Measurements from ENCODE around the gene TBX4. TPM values are rescaled to one million over a fixed set of nuclear protein-coding genes. Genes with fewer than 3 reads are reported as not detected.

TBX4 gene
- total RNA-seq, 1 experiment from 2014 or later = not detected

DNA sequence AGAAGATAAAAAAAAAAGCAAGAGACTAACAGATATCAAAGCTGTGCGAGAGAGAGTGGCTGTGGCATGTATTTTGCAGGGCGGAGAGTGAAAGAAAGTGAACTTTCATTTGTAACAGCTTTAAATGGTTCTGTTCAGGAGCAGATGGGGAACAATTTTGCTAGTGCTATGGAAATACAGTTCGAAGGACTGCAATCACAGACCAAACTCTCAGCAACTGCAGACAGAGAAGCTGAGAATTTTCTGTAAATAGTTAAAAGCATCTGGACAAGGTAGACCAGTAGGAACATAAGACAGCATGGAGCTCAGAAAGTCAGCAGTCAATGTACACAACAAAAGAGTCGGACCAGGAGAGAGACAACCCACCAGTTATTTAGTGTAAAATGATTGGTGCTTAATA lies 62.3 kb downstream of the TBX4 start:
- H3K27me3 ChIP-seq (ENCODE audit: insufficient read depth, low read length) = no peaks in the 10 kb centered on the region
- no peak overlapping the region for H2BK5ac ChIP-seq (ENCODE audit: insufficient read length, low read length)
- H3K14ac ChIP-seq (ENCODE audit: insufficient read depth, low read length) = no peak overlapping the region
- Mint-ChIP-seq H3K27ac (no peak overlapping the region), H3K27me3 (ENCODE audit: low read depth) (peaks cover 5% of the 10 kb centered on the region; the same call in 1 of the 2 replicates), H3K36me3 (ENCODE audit: insufficient read depth in 1 of 3, low read depth in 3 of 3) (no peaks in the 10 kb centered on the region), H3K4me1 (no peaks in the 10 kb centered on the region), H3K4me3 (no peak overlapping the region), H3K9me3 (no peaks in the 10 kb centered on the region)
- no peak overlapping the region for H4K5ac ChIP-seq (ENCODE audit: insufficient read length, low read depth, low read length)
- H3K9me3 ChIP-seq (ENCODE audit: control insufficient read depth, low read depth, low read length) = no peaks in the 10 kb centered on the region
- WGBS (ENCODE audit: extremely low coverage, insufficient read length, low lambda C conversion rate) = no CpG with 5 or more reads among the region's 4 CpGs
- H2BK20ac ChIP-seq (ENCODE audit: low read depth, low read length, poor library complexity, severe bottlenecking) = no peak overlapping the region
- H2AFZ ChIP-seq (ENCODE audit: low read length) = no peak overlapping the region
- no peak overlapping the region for H3K18ac ChIP-seq (ENCODE audit: insufficient read length, low read depth, low read length)
- H4K20me1 ChIP-seq (ENCODE audit: control insufficient read depth, insufficient read depth, insufficient read length) = no peaks in the 10 kb centered on the region
- H2BK12ac ChIP-seq (ENCODE audit: insufficient read length, low read depth, low read length) = no peak overlapping the region
- no peak overlapping the region for H2AK5ac ChIP-seq (ENCODE audit: insufficient read length, low read length)
- no peaks in the 10 kb centered on the region for H3K23me2 ChIP-seq (ENCODE audit: insufficient read length, low read depth, low read length, poor library complexity, severe bottlenecking)
- no peaks in the 10 kb centered on the region for H3K79me1 ChIP-seq (ENCODE audit: insufficient read depth, low read depth, low read length, poor library complexity, severe bottlenecking)
- no peak overlapping the region for H3K27ac ChIP-seq (ENCODE audit: insufficient read length, low read depth, low read length)
- TF ChIP-seq CTCF (conservative IDR thresholded peaks at IDR 0.05) = no peak
- H4K91ac ChIP-seq (ENCODE audit: insufficient read length, low read depth, low read length) = no peak overlapping the region
- H3K79me2 ChIP-seq (ENCODE audit: insufficient read depth, low read length) = no peaks in the 10 kb centered on the region
- H3K4me2 ChIP-seq (ENCODE audit: insufficient read depth, insufficient read length, low read length) = no peak overlapping the region
- no peak for DNase-seq
- no peak overlapping the region for H2BK15ac ChIP-seq (ENCODE audit: low read depth, low read length)
- H3K56ac ChIP-seq (ENCODE audit: insufficient read length, low read depth, low read length) = no peak overlapping the region
- H3K4me1 ChIP-seq (ENCODE audit: insufficient read depth, low read length) = no peaks in the 10 kb centered on the region
- no peak overlapping the region for H3K23ac ChIP-seq (ENCODE audit: insufficient read length, low read depth, low read length)
- no peak overlapping the region for H4K8ac ChIP-seq (replicated peaks; ENCODE audit: insufficient read length, low read depth, low read length)
- H3T11ph ChIP-seq (ENCODE audit: low read length) = no peak overlapping the region
- no peak overlapping the region for H3K9ac ChIP-seq (ENCODE audit: extremely low read depth, insufficient read length, low read length)
- no peak overlapping the region for H2BK120ac ChIP-seq (ENCODE audit: low read depth, low read length, poor library complexity, severe bottlenecking)
- no peak overlapping the region for H3K4ac ChIP-seq (ENCODE audit: low read depth, low read length)

All from H9 (cell line).